GM12891 (cell line): ENCODE data around the gene APMAP.

ENCODE experiments used
- POLR2A ChIP-seq: IDR thresholded peaks from 2 replicates; pipeline ENCODE4 v1.6.1; 2011; ENCODE audit warnings: low read depth, low read length, control low read depth
- POLR2AphosphoS5 ChIP-seq: IDR thresholded peaks from 2 replicates; pipeline ENCODE4 v1.6.1; 2011; ENCODE audit warnings: low read depth, low read length, control low read depth
- POU2F2 ChIP-seq: IDR thresholded peaks from 2 replicates; pipeline ENCODE4 v1.6.1; 2011; ENCODE audit warnings: low read depth, mild to moderate bottlenecking, control low read depth, low read length, moderate library complexity
- SPI1 ChIP-seq: IDR thresholded peaks from 2 replicates; pipeline ENCODE4 v1.6.1; 2011; ENCODE audit warnings: low read depth, low read length, control low read depth
- TAF1 ChIP-seq: IDR thresholded peaks from 2 replicates; pipeline ENCODE4 v1.6.1; 2011; ENCODE audit warnings: low read depth, low read length, control low read depth

- TF ChIP-seq POLR2A = no peak
- TF ChIP-seq POLR2AphosphoS5 = no peak
- no peak for TF ChIP-seq TAF1
- TF ChIP-seq SPI1 = no peak
- TF ChIP-seq POU2F2 = no peak
Observed at GRCh38 chr20:25012616-25013189, 20.2 kb upstream of the APMAP start.
